RWPE2 (cell line): ENCODE measurements around the gene KRT79.

Source experiments
- ATAC-seq: fragments of 200-7000 bp; cut with Tn5 transposase; 3 replicates; pipeline ENCODE4 v1.9.1; 2021; ENCODE audit warnings: low read depth
- DNase-seq: peaks from one replicate; pipeline ENCODE4 v3.0.0-alpha.2; 2020; ENCODE audit warnings: low spot score
- H3K27ac ChIP-seq: fragments of 450-650 bp; 2 replicates; pipeline ENCODE4 v1.5.1; 2017; ENCODE audit warnings: mild to moderate bottlenecking; ENCODE audit not compliant: poor library complexity, severe bottlenecking
- H3K27me3 ChIP-seq: fragments of 250-450 bp; sonication (Bioruptor Pico); 2 replicates; pipeline ENCODE4 v1.5.1; 2021; ENCODE audit warnings: mild to moderate bottlenecking, moderate library complexity; ENCODE audit not compliant: insufficient read depth, poor library complexity, severe bottlenecking
- H3K36me3 ChIP-seq: fragments of 250-450 bp; sonication (Bioruptor Pico); 2 replicates; pipeline ENCODE4 v1.5.1; 2020; ENCODE audit warnings: low read depth, mild to moderate bottlenecking, moderate library complexity
- H3K4me1 ChIP-seq: fragments of 250-450 bp; sonication (Bioruptor Pico); 2 replicates; pipeline ENCODE4 v1.5.1; 2021; ENCODE audit warnings: mild to moderate bottlenecking, moderate library complexity; ENCODE audit not compliant: insufficient read depth, poor library complexity, severe bottlenecking
- H3K4me3 ChIP-seq: fragments of 250-450 bp; sonication (Bioruptor Pico); 2 replicates; pipeline ENCODE4 v1.5.1; 2021; ENCODE audit warnings: mild to moderate bottlenecking, moderate library complexity; ENCODE audit not compliant: severe bottlenecking
- H3K9me3 ChIP-seq: fragments of 250-450 bp; sonication (Bioruptor Pico); 2 replicates; pipeline ENCODE4 v1.5.1; 2021; ENCODE audit warnings: mild to moderate bottlenecking, moderate library complexity; ENCODE audit not compliant: severe bottlenecking
- CTCF ChIP-seq: fragments of 450-650 bp; IDR thresholded peaks from one replicate; pipeline ENCODE4 v1.5.1; 2017; ENCODE audit warnings: mild to moderate bottlenecking, moderate library complexity; ENCODE audit not compliant: poor library complexity, severe bottlenecking

The KRT79 gene

GRCh38 chr12:52867642-52868041 lies 33.5 kb upstream of the KRT79 start:
- Histone ChIP-seq H3K27ac (peak overlapping the region; percentile 38), H3K9me3 (no peaks in the 10 kb centered on the region), H3K27me3 (no peaks in the 10 kb centered on the region), H3K4me3 (no peak overlapping the region), H3K36me3 (no peaks in the 10 kb centered on the region), H3K4me1 (peaks cover 36% of the 10 kb centered on the region)
- DNase-seq (peak; percentile 86), ATAC-seq (peak; percentile 59)
- no peak for TF ChIP-seq CTCF

- Histone ChIP-seq H3K9me3 (no peaks in the 10 kb centered on the region), H3K27ac (peak overlapping the region; percentile 38), H3K36me3 (no peaks in the 10 kb centered on the region), H3K27me3 (no peaks in the 10 kb centered on the region), H3K4me3 (no peak overlapping the region), H3K4me1 (peaks cover 34% of the 10 kb centered on the region)
- DNase-seq (no peak), ATAC-seq (no peak)
- no peak for TF ChIP-seq CTCF
Measured at GRCh38 chr12:52867152-52867551, 33.0 kb upstream of the KRT79 start.

- no peak overlapping the region for H3K4me3 ChIP-seq
- ATAC-seq (peak; percentile 61), DNase-seq (no peak)
- peak; percentile 86 for TF ChIP-seq CTCF
- H3K27ac ChIP-seq: no peak overlapping the region
- peaks cover 22% of the 10 kb centered on the region for H3K4me1 ChIP-seq
- H3K9me3 ChIP-seq: no peaks in the 10 kb centered on the region
- no peaks in the 10 kb centered on the region for H3K27me3 ChIP-seq
- no peaks in the 10 kb centered on the region for H3K36me3 ChIP-seq
Measured at GRCh38 chr12:52865090-52865944, 31.2 kb upstream of the KRT79 start.

- H3K9me3 ChIP-seq: no peaks in the 10 kb centered on the region
- no peak overlapping the region for H3K27ac ChIP-seq
- ATAC-seq: no peak
- TF ChIP-seq CTCF: no peak
- H3K27me3 ChIP-seq: no peaks in the 10 kb centered on the region
- DNase-seq: no peak
- no peak overlapping the region for H3K4me3 ChIP-seq
- peaks cover 31% of the 10 kb centered on the region for H3K4me1 ChIP-seq
- H3K36me3 ChIP-seq: no peaks in the 10 kb centered on the region
Measured at GRCh38 chr12:52862023-52862422, 27.9 kb upstream of the KRT79 start.

GRCh38 chr12:52861511-52861910 lies 27.4 kb upstream of the KRT79 start:
- Histone ChIP-seq H3K27ac (no peak overlapping the region), H3K9me3 (no peaks in the 10 kb centered on the region), H3K4me1 (peaks cover 29% of the 10 kb centered on the region), H3K27me3 (no peaks in the 10 kb centered on the region), H3K36me3 (no peaks in the 10 kb centered on the region), H3K4me3 (no peak overlapping the region)
- ATAC-seq: no peak
- DNase-seq: no peak
- TF ChIP-seq CTCF: no peak
